Kidney (tissue), 14 donors: Measurements from ENCODE around the gene GPC6. TPM values are rescaled to one million over a fixed set of nuclear protein-coding genes. Genes with fewer than 3 reads are reported as not detected.

ENCODE experiments used
- DNase-seq, 5 donors: peaks; one replicate each; pipeline ENCODE4 v3.0.0-alpha.2; 2013 to 2020
- FAIRE-seq: peaks from 2 replicates; lab custom pipeline; 2012; peaks lifted over from hg19 to GRCh38; lab: Jason Lieb, UNC
- H3K27ac ChIP-seq, 2 donors: one replicate each; pipeline ENCODE4 v1.7.0; 2013; ENCODE audit warnings: low read depth in 2 of 2, low read length in 2 of 2, inconsistent platforms in 1 of 2
- H3K27me3 ChIP-seq: one replicate; pipeline ENCODE4 v1.7.1; 2013; ENCODE audit warnings: low read length, inconsistent platforms; ENCODE audit not compliant: control insufficient read depth, insufficient read depth
- H3K36me3 ChIP-seq, 3 donors: one replicate each; pipeline versions ENCODE4 v1.7.0 to v1.7.1; 2013; ENCODE audit warnings: low read length in 3 of 3, control low read depth in 1 of 3, inconsistent platforms in 1 of 3; ENCODE audit not compliant: insufficient read depth in 3 of 3, control insufficient read depth in 2 of 3
- H3K4me1 ChIP-seq, 3 donors: one replicate each; pipeline versions ENCODE4 v1.7.0 to v1.7.1; 2013; ENCODE audit warnings: low read length in 3 of 3, inconsistent platforms in 1 of 3, low read depth in 1 of 3; ENCODE audit not compliant: control insufficient read depth in 2 of 3, insufficient read depth in 2 of 3
- H3K4me3 ChIP-seq, 3 donors: one replicate each; pipeline versions ENCODE4 v1.7.0 to v1.8.1; 2013; ENCODE audit warnings: low read length in 3 of 3, control low read depth in 1 of 3, inconsistent platforms in 1 of 3
- H3K9ac ChIP-seq, 3 donors: one replicate each; pipeline versions ENCODE4 v1.7.0 to v1.7.1; 2013; ENCODE audit warnings: low read length in 3 of 3, control low read depth in 1 of 3, inconsistent platforms in 1 of 3
- H3K9me3 ChIP-seq, 3 donors: one replicate each; pipeline versions ENCODE4 v1.7.0 to v1.7.1; 2013; ENCODE audit warnings: low read length in 3 of 3, control low read depth in 1 of 3, inconsistent platforms in 1 of 3; ENCODE audit not compliant: control insufficient read depth in 2 of 3, insufficient read depth in 1 of 3
- intact Hi-C: fragments of 100-400 bp; cut with DNase I; formaldehyde crosslinking; loops from one replicate; pipeline ENCODE4 v1.11.1; 2022
- polyA plus RNA-seq: library from polyadenylated mRNA; stranded (reverse); fragments of 350-450 nt; fragmentation: Illumina TruSeq; extraction: RNeasy Lipid Tissue Mini Kit (QIAGEN cat#74804); gene quantifications from one replicate; pipeline ENCODE4 v1.2.3, GENCODE V29; 2014; ENCODE audit warnings: low read depth, low replicate concordance; ENCODE audit not compliant: insufficient read depth
- total RNA-seq: library from RNA; stranded (reverse); fragmentation: NEBNext Ultra II Directional; extraction: Animal tissue kit (Norgen Biotek cat#: 25700); gene quantifications from one replicate; pipeline ENCODE4 v1.2.1, GENCODE V29; 2021
- TF ChIP-seq, protein P1 (sequence below): IDR thresholded peaks from 3 replicates; pipeline ENCODE4 v1.5.1; 2012; ENCODE audit warnings: mild to moderate bottlenecking, moderate library complexity, borderline replicate concordance; ENCODE audit not compliant: insufficient read depth; ENCODE audit errors: extremely low read depth
- donor health status: control.
- donor health status: control.
- donor health status: control.
- donor health status: control.
- donor health status: control.
- donor health status: DM: yes; HTN: yes; CAD: no.
- donor health status: Normal renal cell carcinoma (clear cell type).

The GPC6 gene
- total and polyA plus RNA-seq, 2 donors from 2014 or later, result 6.2 to 15.5 TPM

DNA sequence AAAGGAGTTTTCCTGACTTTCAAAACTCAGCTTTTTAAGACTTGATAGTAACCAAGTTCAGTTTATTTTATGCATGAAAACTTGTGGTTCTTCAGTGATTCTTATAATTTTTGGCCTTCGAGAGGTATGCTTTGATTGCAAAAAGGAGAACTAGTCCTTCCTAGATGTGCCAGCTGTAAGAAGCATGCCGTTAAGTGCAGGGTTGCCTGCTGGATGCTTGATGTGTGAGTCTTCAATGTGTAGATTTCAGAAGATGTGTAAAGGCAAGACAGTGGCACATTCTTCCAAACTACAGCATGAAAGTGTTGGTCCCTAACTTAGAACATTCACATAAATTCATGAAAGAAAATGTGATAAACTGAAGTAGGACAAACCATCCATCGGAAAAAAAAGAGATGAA is 720.4 kb downstream of the GPC6 start:
- Histone ChIP-seq H3K27me3 (no peaks in the 10 kb centered on the region), H3K9me3 (no peaks in the 10 kb centered on the region), H3K4me3 (no peak overlapping the region), H3K9ac (no peak overlapping the region), H3K27ac (no peak overlapping the region), H3K36me3 (no peaks in the 10 kb centered on the region), H3K4me1 (no peaks in the 10 kb centered on the region)
- TF ChIP-seq, protein P1, sequence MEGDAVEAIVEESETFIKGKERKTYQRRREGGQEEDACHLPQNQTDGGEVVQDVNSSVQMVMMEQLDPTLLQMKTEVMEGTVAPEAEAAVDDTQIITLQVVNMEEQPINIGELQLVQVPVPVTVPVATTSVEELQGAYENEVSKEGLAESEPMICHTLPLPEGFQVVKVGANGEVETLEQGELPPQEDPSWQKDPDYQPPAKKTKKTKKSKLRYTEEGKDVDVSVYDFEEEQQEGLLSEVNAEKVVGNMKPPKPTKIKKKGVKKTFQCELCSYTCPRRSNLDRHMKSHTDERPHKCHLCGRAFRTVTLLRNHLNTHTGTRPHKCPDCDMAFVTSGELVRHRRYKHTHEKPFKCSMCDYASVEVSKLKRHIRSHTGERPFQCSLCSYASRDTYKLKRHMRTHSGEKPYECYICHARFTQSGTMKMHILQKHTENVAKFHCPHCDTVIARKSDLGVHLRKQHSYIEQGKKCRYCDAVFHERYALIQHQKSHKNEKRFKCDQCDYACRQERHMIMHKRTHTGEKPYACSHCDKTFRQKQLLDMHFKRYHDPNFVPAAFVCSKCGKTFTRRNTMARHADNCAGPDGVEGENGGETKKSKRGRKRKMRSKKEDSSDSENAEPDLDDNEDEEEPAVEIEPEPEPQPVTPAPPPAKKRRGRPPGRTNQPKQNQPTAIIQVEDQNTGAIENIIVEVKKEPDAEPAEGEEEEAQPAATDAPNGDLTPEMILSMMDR, result no peak
- DNase-seq (no peak), FAIRE-seq (no peak)
- intact Hi-C loops, result no loop called here

DNA sequence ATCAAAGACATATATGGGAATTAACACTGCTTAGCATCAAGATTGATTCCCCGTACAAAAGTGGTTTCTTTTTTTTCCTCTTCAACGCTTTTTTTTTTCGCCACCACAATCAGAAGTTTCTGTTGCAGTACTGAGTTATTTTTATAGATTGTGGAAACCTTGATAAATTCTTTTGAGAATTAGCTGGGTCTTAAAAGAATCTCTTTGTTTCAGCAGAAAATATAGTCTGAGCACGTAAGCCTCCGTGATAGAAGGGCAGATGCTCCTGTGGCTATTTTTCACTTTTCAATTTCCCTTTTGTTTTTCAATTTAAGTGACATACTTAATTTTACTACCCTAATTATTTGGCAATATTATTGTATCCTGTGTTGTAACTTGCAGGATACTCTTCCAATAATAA is 721.0 kb downstream of the GPC6 start:
- Histone ChIP-seq H3K36me3 (no peaks in the 10 kb centered on the region), H3K27ac (no peak overlapping the region), H3K27me3 (no peaks in the 10 kb centered on the region), H3K9ac (no peak overlapping the region), H3K4me1 (no peaks in the 10 kb centered on the region), H3K9me3 (no peaks in the 10 kb centered on the region), H3K4me3 (no peak overlapping the region)
- TF ChIP-seq, protein P1, result no peak
- no peak for FAIRE-seq
- no peak for DNase-seq
- intact Hi-C loops, result no loop called here

DNA sequence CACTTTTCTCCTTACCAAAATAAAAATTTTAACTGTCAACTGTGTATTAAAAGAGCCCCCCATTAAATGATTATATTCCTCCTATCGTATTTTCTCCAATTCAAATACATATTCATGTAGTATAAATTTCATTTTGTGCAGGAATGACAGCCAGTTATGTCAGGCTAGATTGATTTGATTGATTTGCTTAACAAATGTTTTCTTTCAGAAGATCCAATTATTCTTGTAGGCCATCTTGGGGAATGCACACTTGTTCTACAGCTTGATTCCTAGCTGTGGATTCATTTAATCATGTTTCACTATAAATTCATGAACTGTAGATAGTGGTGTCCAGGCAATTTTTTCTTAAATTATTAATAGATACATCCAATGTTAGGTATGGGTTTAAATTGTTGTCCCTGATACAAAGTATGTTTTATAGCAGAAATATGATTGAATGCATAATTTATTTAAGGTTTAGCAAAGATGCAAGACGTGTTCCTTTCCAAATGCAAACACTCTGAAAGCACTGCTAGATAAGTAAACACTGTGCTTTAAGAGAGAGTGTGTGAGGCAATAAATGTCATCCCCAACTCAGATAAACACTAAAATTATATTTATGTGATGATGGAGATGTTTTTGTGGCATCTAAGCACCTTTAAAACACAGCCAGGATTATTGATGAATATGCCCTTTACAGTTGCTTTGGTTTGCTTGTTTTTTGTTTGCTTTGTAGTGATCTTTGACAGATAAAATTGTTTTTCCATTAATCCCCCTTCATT is 721.7 kb downstream of the GPC6 start:
- FAIRE-seq (no peak), DNase-seq (no peak)
- TF ChIP-seq, protein P1, result no peak
- Histone ChIP-seq H3K27ac (no peak overlapping the region), H3K4me3 (no peak overlapping the region), H3K27me3 (no peaks in the 10 kb centered on the region), H3K36me3 (no peaks in the 10 kb centered on the region), H3K9ac (no peak overlapping the region), H3K9me3 (no peaks in the 10 kb centered on the region), H3K4me1 (no peaks in the 10 kb centered on the region)
- intact Hi-C loops, result no loop called here
